HG02623 (cell line): Measurements from ENCODE around the gene DPEP2.
"Not testable (repeated sequence)": the region's sequence is repeated elsewhere in the genome, so short reads cannot be mapped to it uniquely, and the experiment has no call there.

Source experiments
- ATAC-seq: cut with Tn5 transposase; IDR thresholded peaks from one replicate; pipeline ENCODE4 v1.9.1; 2021; ENCODE audit warnings: moderate library complexity; ENCODE audit not compliant: unreplicated experiment

The DPEP2 gene

DNA sequence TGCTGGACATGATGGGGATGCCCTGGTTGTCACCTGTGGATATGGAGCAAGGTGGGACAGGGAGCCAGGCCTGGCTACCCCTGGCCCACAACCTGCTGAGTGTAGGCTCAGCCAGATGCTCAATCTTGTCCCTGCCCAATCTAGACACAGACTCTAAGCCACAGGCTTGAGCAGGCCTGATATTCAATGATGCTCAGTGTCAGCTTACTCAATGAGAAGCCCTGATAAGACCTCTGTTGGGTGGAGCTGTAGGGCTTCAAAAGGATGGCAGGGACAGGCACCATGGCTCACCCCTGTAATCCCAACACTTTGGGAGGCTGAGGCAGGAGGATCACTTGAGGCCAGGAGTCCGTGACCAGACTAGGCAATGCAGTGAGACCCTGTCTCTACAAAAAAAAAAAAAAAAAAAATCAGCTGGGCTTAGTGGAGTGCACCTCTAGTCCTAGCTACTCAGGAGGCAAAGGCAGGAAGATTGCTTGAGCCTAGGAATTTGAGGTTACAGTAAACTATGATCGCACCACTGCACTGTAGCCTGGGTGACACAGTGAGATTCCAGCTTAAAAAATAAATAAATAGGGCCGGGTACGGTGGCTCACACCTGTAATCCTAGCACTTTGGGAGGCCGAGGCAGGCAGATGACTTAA, 58.7 kb downstream of the DPEP2 start:
- no peak for ATAC-seq

- no peak for ATAC-seq
Measured at GRCh38 chr16:67939507-67940445, 59.5 kb downstream of the DPEP2 start.

DNA sequence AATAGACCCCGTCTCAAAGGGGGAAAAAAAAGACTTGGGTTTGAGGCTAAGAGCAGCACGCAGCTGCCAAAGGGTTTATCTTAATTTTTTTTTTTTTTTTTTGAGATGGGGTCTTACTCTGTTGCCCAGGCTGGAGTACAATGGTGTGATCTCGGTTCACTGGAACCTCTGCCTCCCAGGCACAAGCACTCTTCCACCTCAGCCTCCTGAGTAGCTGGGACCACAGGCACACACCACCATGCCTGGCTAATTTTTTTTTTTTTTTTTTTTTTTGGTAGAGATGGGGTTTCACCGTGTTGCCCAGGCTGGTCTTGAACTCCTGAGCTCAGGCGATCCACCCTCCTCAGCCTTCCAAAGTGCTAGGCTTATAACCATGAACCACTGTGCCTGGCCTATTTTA, 61.6 kb downstream of the DPEP2 start:
- not testable (repeated sequence) for ATAC-seq
